Measurements from ENCODE around the gene RPS4Y2.

- no peak for TF ChIP-seq CTCF (IDR thresholded peaks at IDR 0.05 in 4 of 5, conservative IDR thresholded peaks at IDR 0.05 in 1 of 5)
- no peak for TF ChIP-seq POLR2A (IDR thresholded peaks at IDR 0.05)
These were observed 8.0 kb downstream of the RPS4Y2 start for GRCh38 chrY:20763869-20764268.
